Kidney (tissue), 14 donors: ENCODE data around the gene PMPCA. TPM values are rescaled to one million over a fixed set of nuclear protein-coding genes. Genes with fewer than 3 reads are reported as not detected.

Source experiments
- DNase-seq, 5 donors: peaks; one replicate each; pipeline ENCODE4 v3.0.0-alpha.2; 2013 to 2020
- FAIRE-seq: peaks from 2 replicates; lab custom pipeline; 2012; peaks lifted over from hg19 to GRCh38; lab: Jason Lieb, UNC
- H3K27ac ChIP-seq, 2 donors: one replicate each; pipeline ENCODE4 v1.7.0; 2013; ENCODE audit warnings: low read depth in 2 of 2, low read length in 2 of 2, inconsistent platforms in 1 of 2
- H3K27me3 ChIP-seq: one replicate; pipeline ENCODE4 v1.7.1; 2013; ENCODE audit warnings: low read length, inconsistent platforms; ENCODE audit not compliant: control insufficient read depth, insufficient read depth
- H3K36me3 ChIP-seq, 3 donors: one replicate each; pipeline versions ENCODE4 v1.7.0 to v1.7.1; 2013; ENCODE audit warnings: low read length in 3 of 3, control low read depth in 1 of 3, inconsistent platforms in 1 of 3; ENCODE audit not compliant: insufficient read depth in 3 of 3, control insufficient read depth in 2 of 3
- H3K4me1 ChIP-seq, 3 donors: one replicate each; pipeline versions ENCODE4 v1.7.0 to v1.7.1; 2013; ENCODE audit warnings: low read length in 3 of 3, inconsistent platforms in 1 of 3, low read depth in 1 of 3; ENCODE audit not compliant: control insufficient read depth in 2 of 3, insufficient read depth in 2 of 3
- H3K4me3 ChIP-seq, 3 donors: one replicate each; pipeline versions ENCODE4 v1.7.0 to v1.8.1; 2013; ENCODE audit warnings: low read length in 3 of 3, control low read depth in 1 of 3, inconsistent platforms in 1 of 3
- H3K9ac ChIP-seq, 3 donors: one replicate each; pipeline versions ENCODE4 v1.7.0 to v1.7.1; 2013; ENCODE audit warnings: low read length in 3 of 3, control low read depth in 1 of 3, inconsistent platforms in 1 of 3
- H3K9me3 ChIP-seq, 3 donors: one replicate each; pipeline versions ENCODE4 v1.7.0 to v1.7.1; 2013; ENCODE audit warnings: low read length in 3 of 3, control low read depth in 1 of 3, inconsistent platforms in 1 of 3; ENCODE audit not compliant: control insufficient read depth in 2 of 3, insufficient read depth in 1 of 3
- CTCF ChIP-seq: IDR thresholded peaks from 3 replicates; pipeline ENCODE4 v1.5.1; 2012; ENCODE audit warnings: mild to moderate bottlenecking, moderate library complexity, borderline replicate concordance; ENCODE audit not compliant: insufficient read depth; ENCODE audit errors: extremely low read depth
- intact Hi-C: fragments of 100-400 bp; cut with DNase I; formaldehyde crosslinking; loops from one replicate; pipeline ENCODE4 v1.11.1; 2022
- polyA plus RNA-seq: library from polyadenylated mRNA; stranded (reverse); fragments of 350-450 nt; fragmentation: Illumina TruSeq; extraction: RNeasy Lipid Tissue Mini Kit (QIAGEN cat#74804); gene quantifications from one replicate; pipeline ENCODE4 v1.2.3, GENCODE V29; 2014; ENCODE audit warnings: low read depth, low replicate concordance; ENCODE audit not compliant: insufficient read depth
- total RNA-seq: library from RNA; stranded (reverse); fragmentation: NEBNext Ultra II Directional; extraction: Animal tissue kit (Norgen Biotek cat#: 25700); gene quantifications from one replicate; pipeline ENCODE4 v1.2.1, GENCODE V29; 2021
- donor health status: control.
- donor health status: control.
- donor health status: control.
- donor health status: control.
- donor health status: control.
- donor health status: DM: yes; HTN: yes; CAD: no.
- donor health status: Normal renal cell carcinoma (clear cell type).

PMPCA gene
- total and polyA plus RNA-seq, 2 donors from 2014 or later: 45.6 to 50.1 TPM

GRCh38 chr9:136363949-136364748 is 46.3 kb upstream of the PMPCA start:
- peaks cover 0 to 10% (median 0%) of the 10 kb centered on the region in 3 donors for H3K4me1 ChIP-seq
- no peaks in the 10 kb centered on the region for H3K36me3 ChIP-seq
- H3K27ac ChIP-seq: no peak overlapping the region
- FAIRE-seq (no peak), DNase-seq (no peak)
- intact Hi-C loops: no loop called here
- no peaks in the 10 kb centered on the region for H3K27me3 ChIP-seq
- TF ChIP-seq CTCF: no peak
- H3K9me3 ChIP-seq: no peaks in the 10 kb centered on the region
- no peak overlapping the region for H3K9ac ChIP-seq
- peak overlapping the region in 1 of 3 donors; percentile 25 for H3K4me3 ChIP-seq

- no peak overlapping the region for H3K4me3 ChIP-seq
- FAIRE-seq (no peak), DNase-seq (peak in 3 of 5 donors; percentile 54 to 63 (median 55))
- H3K9ac ChIP-seq: no peak overlapping the region
- H3K27me3 ChIP-seq: no peaks in the 10 kb centered on the region
- no peaks in the 10 kb centered on the region for H3K9me3 ChIP-seq
- TF ChIP-seq CTCF: no peak
- no peak overlapping the region for H3K27ac ChIP-seq
- H3K4me1 ChIP-seq: peaks cover 0 to 10% (median 0%) of the 10 kb centered on the region in 3 donors
- H3K36me3 ChIP-seq: no peaks in the 10 kb centered on the region
- intact Hi-C loops: no loop called here
Measured at GRCh38 chr9:136364942-136365774, 45.3 kb upstream of the PMPCA start.

- intact Hi-C loops: no loop called here
- Histone ChIP-seq H3K4me1 (peaks cover 0 to 10% (median 0%) of the 10 kb centered on the region in 3 donors), H3K27me3 (no peaks in the 10 kb centered on the region), H3K27ac (no peak overlapping the region), H3K9me3 (no peaks in the 10 kb centered on the region), H3K9ac (no peak overlapping the region), H3K36me3 (no peaks in the 10 kb centered on the region), H3K4me3 (no peak overlapping the region)
- TF ChIP-seq CTCF: no peak
- DNase-seq (no peak), FAIRE-seq (no peak)
Measured at GRCh38 chr9:136365775-136366222, 44.7 kb upstream of the PMPCA start.
